Uterus (tissue), 2 donors: ENCODE results near the gene TAF1B.

Experiments used
- POLR2A ChIP-seq, 2 donors: fragments of 450-650 bp; IDR thresholded peaks; one replicate each; pipeline ENCODE4 v1.6.1; 2016; ENCODE audit warnings: antibody characterized with exemption in 2 of 2, mild to moderate bottlenecking in 1 of 2, moderate library complexity in 1 of 2
- TF ChIP-seq, protein P1 (sequence below), 4 experiments: fragments of 200-600 bp in 2 of 4; fragments of 450-650 bp in 2 of 4; sonication (generic) in 2 of 4; IDR thresholded peaks; one replicate each; pipeline ENCODE4 v1.5.1; 2016 to 2019; ENCODE audit warnings: antibody characterized with exemption in 4 of 4, mild to moderate bottlenecking in 2 of 4, moderate library complexity in 1 of 4

DNA sequence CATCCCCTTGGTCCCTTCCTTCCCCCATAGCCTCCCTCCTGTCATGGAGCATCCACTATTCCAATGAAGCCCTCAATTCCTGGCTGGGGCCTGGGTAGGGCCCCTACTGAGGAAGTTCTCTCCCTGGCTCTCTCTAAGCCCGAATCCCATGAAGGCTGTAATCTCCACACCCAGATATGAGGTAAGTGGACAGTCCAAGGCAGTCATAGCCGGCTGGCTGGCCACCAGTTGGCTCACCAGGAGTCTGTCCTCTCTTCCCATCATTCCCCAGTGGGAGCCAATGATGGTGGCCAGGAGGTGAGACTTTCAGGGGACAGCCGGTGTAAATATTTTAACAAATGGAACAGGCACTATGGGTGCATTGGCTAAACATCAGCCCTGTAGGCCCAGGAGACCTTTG lies 6.8 kb upstream of the TAF1B start:
- TF ChIP-seq, protein P1, sequence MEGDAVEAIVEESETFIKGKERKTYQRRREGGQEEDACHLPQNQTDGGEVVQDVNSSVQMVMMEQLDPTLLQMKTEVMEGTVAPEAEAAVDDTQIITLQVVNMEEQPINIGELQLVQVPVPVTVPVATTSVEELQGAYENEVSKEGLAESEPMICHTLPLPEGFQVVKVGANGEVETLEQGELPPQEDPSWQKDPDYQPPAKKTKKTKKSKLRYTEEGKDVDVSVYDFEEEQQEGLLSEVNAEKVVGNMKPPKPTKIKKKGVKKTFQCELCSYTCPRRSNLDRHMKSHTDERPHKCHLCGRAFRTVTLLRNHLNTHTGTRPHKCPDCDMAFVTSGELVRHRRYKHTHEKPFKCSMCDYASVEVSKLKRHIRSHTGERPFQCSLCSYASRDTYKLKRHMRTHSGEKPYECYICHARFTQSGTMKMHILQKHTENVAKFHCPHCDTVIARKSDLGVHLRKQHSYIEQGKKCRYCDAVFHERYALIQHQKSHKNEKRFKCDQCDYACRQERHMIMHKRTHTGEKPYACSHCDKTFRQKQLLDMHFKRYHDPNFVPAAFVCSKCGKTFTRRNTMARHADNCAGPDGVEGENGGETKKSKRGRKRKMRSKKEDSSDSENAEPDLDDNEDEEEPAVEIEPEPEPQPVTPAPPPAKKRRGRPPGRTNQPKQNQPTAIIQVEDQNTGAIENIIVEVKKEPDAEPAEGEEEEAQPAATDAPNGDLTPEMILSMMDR (IDR thresholded peaks at IDR 0.05), result no peak
- TF ChIP-seq POLR2A (IDR thresholded peaks at IDR 0.05), result no peak
